ENCODE data around the gene KIAA1614.

GRCh38 chr1:180892675-180893074 lies 20.0 kb upstream of the KIAA1614 start:
- TF ChIP-seq CTCF (IDR thresholded peaks at IDR 0.05) = no peak
- TF ChIP-seq POLR2AphosphoS5 (IDR thresholded peaks at IDR 0.05) = no peak
